LHCN-M2 (cell line): Measurements from ENCODE around the gene FSD1L. TPM values are rescaled to one million over a fixed set of nuclear protein-coding genes. Genes with fewer than 3 reads are reported as not detected.
A peak's percentile ranks its signal among the peaks of the same experiment; 100 is the strongest.

Experiments
- DNase-seq: peaks from one replicate; pipeline ENCODE4 v3.0.0-alpha.2; 2012; ENCODE audit warnings: low read depth
- polyA plus RNA-seq: library from polyadenylated mRNA; unstranded; fragments of >200 nt; gene quantifications from one replicate; pipeline ENCODE4 v1.2.1, GENCODE V29; 2012; ENCODE audit warnings: missing spikeins
- total RNA-seq: library from RNA; depleted of rRNA; stranded (reverse); fragments of >200 nt; gene quantifications from 2 replicates; pipeline ENCODE4 v1.2.3, GENCODE V29; 2014; rRNA removed

Gene FSD1L
- total RNA-seq, result 2.1 and 2.8 TPM in 2 replicates
- polyA plus RNA-seq, result 0.53 TPM

GRCh38 chr9:105447814-105448812 lies at the start of gene FSD1L:
FSD1L (plus strand) TSS chr9:105448034; CDS start chr9:105448221, 187 bp downstream.
- DNase-seq, result peak; percentile 88

DNA sequence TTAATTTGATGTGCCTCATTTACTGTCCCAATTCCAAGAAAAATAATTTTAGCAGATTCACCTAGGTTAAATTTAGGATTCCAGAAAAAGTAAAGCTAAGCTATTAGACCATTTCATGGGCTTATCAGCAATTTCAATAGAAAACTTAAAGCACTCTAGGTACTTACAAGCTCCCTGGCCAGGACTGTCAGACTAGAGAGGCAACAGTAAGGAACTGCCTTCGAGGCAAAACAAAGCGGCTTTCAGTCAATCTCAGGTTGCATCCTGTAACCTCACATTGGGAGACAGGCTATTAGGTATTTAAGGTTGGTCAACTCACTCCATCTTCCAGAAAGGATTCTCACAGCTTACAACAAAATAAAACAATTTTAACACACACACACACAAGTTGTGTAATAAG lies 48.7 kb upstream of the FSD1L start:
- no peak for DNase-seq

GRCh38 chr9:105401651-105402050 lies 46.2 kb upstream of the FSD1L start:
- no peak for DNase-seq

DNA sequence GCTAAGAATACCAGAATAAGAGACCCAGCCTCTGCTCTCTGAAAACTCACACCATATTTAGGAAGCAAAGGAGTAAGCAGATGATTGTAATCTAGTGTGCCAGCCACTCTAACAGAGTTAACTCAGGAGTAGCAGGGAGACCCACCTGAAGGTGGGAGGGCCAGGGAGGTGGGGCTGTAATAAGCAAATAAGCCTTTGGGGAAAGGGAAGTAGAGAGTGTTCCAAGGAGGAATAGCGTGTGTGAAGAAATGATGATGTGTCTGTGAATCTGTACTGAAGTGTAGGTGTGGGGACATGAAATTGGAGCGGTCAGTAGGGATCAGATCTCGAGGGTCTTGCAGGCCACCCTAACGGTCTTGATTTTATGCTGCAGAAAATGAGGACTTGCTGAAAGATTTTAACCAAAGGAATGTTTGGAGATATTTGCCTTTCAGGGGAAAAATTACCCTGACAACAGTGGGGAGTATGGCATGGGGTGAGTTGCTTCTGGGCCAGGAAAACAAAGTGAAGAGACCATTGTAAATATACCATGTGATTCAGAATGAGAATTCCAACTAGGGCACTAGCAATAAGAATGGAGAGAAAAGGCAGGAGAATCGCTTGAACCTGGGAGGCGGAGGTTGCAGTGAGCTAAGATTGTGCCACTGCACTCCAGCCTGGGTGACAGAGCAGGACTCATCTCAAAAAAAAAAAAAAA lies 44.1 kb upstream of the FSD1L start:
- no peak for DNase-seq

GRCh38 chr9:105405514-105406131 lies 42.2 kb upstream of the FSD1L start:
- peak; percentile 72 for DNase-seq

- DNase-seq, result no peak
These were observed 41.5 kb upstream of the FSD1L start for GRCh38 chr9:105406369-105406768.

- peak; percentile 52 for DNase-seq
These were observed 34.3 kb upstream of the FSD1L start for GRCh38 chr9:105413525-105413924.

GRCh38 chr9:105414947-105415661 lies 32.7 kb upstream of the FSD1L start:
- peak; percentile 50 for DNase-seq

DNA sequence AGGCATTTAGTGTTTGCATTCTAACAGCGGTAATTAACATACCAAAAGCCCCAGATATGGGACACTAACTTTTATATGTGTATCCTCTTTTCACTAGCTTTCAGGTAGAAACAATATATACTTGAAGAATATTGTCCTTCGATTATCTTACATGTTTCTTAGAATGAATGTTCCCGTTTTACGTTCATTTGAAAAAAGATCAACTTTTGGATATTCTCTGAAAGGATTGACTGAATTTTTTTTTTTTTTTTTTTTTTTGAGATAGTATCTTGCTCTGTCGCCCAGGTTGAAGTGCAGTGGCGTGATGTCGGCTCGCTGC lies 32.2 kb upstream of the FSD1L start:
- DNase-seq, result no peak

GRCh38 chr9:105416840-105417239 lies 31.0 kb upstream of the FSD1L start:
- no peak for DNase-seq

DNA sequence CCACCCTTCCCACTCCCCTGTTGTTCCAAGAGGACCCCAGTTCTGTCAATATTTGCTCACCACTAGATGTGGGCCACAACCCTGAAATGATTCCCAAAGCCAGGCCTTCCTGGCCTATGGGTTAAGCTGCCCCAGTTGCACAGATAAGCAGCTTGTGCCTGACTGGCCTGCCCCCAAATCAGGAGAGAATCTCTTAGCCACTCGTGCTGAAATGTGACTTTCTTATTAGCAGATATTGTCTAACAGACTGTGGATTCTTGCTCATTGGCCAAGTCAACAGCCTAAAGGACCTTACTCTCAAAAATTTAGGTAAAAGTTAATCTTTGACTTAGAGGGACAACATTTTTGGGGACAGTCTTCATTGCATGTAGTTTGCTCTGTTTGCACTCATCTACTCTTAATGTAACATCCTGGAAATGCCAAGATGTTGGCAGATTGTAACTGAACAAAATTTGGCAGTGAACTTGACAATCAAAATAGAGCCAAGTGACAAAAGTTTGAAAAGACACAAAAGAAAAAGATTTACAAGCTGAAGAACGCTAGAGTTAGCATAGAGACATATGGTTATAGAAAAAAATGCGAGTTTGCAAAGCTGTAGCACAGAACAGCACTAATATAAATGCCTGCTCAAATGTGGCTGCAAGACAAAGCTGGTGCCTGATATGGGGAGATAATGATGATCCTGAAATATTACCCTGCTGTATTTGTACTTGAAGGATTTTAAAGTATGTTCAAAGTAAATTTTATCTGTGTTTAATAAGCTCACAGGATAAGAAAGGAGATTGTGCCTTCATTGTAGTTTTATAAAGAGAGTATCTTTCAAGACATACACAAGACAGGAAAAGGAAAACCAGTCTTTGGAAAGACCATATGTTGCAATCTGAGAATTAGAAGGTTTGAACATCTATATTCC lies 29.0 kb upstream of the FSD1L start:
- no peak for DNase-seq

DNA sequence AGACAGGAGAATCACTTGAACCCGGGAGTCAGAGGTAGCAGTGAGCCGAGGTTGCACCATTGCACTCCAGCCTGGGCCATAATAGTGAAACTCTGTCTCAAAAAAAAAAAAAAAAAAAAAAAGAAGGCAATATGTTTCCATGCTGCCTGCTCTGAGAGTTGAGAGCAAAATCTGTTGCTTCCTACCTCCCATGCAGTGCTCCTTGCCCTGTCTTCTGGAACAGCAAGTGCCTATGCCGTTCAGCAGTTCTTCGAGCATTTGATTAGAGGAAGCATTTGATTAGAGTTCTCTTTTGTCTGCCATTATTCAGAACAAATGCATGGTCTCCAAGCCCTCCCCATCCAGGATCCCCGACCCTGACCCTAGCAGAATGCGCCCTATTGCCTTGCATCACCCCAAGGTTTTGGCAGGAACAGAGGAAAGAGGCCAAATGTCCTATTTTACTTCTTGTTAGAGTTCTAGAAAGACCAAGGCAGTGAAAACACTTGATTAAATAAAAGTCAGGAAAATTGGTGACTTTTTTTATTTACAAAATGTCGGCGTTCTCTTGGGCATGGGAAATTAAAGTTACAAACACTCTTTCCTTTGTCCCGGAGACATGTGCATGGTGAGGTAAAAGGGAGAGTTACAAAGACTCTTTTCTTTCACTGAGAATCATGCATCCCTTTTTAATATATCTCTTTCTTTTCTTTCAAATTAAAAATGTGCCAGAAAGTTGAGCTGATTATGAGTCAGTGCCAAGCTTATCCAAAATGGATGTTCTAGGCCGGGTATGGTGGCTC lies 27.8 kb upstream of the FSD1L start:
- DNase-seq, result no peak

DNA sequence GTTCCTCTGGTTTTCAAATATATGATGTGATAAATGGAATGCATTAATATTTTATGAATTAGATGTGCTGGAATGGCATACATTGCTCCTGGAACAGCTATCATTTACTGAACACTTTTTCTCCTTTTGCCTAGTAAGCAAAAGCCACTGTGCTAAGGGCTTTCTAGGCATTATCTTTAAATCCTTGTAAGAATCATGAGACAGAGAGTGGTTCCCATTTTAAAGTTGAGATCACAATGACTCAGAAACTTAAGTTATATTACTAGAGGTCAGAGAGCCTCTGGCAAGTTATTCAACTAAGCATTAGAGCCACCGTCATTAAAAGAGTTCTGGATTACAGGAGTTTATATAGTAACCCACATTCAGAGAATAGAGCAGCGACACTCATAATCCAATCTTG lies 26.7 kb upstream of the FSD1L start:
- no peak for DNase-seq

GRCh38 chr9:105421864-105422263 lies 26.0 kb upstream of the FSD1L start:
- DNase-seq, result no peak

- DNase-seq, result peak; percentile 37
These were observed 21.9 kb upstream of the FSD1L start for GRCh38 chr9:105425816-105426433.

- DNase-seq, result no peak
These were observed 21.2 kb upstream of the FSD1L start for GRCh38 chr9:105426657-105427056.

DNA sequence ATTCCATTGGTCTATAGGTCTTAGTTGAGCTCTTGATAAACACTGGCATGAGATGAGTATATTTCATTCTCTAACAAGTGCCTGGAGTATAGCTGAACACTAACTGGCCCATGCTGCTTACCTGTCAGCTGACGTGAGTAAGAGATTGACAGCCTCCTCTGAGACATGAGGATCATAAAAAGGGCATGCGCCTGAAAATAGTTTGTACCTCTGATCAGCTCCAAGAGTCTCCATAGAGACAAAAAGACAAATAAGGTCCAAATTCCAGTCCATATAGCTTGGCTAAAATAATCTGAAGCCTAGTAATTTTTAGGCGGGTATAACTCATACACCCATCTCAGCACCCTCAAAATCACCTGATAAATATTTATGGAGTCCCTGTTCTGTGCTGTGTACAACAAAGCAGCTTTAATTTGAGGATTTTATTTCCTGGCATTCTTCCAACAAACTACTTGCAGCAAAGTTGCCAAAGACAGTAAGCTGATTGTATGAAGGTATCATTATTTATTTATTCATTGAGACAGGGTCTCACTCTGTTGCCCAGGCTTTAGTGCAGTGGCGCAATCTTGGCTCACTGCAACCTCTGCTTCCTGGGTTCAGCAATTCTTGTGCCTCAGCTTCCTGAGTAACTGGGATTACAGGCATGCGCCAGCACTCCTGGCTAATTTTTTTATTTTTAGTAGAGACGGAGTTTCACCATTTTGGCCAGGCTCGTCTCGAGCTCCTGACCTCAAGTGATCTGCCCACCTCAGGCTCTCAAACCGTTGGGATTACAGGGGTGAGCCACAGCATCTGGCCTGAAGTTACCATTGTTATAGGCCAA lies 16.2 kb upstream of the FSD1L start:
- DNase-seq, result no peak

DNA sequence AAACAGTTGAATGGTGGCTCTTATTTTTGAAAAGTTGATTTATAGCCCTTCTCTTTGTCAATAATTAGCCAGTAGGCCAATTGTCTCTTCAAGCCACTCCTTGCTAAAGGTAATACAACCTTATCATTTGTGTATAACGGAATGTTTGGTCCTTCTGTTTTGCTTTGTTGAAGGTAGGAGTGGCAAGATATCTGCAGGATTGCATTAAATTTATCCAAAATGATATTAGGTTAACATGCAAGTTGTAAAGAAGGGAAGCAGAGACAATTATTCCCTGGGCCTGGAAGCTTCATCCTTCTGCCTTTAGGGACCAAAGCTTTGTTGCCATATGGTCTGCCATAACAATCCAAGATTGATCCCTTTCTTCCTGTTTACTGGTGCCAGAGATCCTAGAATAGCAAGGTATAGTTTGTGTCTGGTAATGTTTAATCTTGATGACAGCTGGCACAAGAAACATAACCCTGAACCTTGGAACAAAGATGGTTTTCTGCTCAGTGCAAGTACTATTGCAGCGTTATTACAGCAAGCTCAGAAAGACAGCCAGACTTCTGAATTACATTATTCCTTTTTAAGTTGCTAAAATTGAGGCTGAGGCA lies 15.5 kb upstream of the FSD1L start:
- no peak for DNase-seq
